ENCODE results near the gene CST3. TPM values are rescaled to one million over a fixed set of nuclear protein-coding genes. Genes with fewer than 3 reads are reported as not detected.

CST3 gene
- total and polyA plus RNA-seq, 2 donors: 231 to 465 TPM

GRCh38 chr20:23588434-23589403 lies 49.0 kb downstream of the CST3 start:
- peaks cover 0 to 20% of the 10 kb centered on the region in 2 donors for H3K4me1 ChIP-seq (ENCODE audit: control insufficient read depth in 2 of 2, insufficient read depth in 2 of 2, low read length in 2 of 2)
- no peaks in the 10 kb centered on the region for H3K36me3 ChIP-seq (ENCODE audit: control insufficient read depth in 2 of 2, insufficient read depth in 2 of 2, low read length in 1 of 2)
- DNase-seq (ENCODE audit: low read depth in 6 of 9, low spot score in 9 of 9): no peak
- WGBS: 91% methylated on average over 10 of the region's 10 CpGs
- peaks cover 0 to 2% of the 10 kb centered on the region in 2 donors for H3K27me3 ChIP-seq (ENCODE audit: control insufficient read depth in 2 of 2, insufficient read depth in 1 of 2, low read length in 1 of 2)
- H3K27ac ChIP-seq (ENCODE audit: low read depth in 1 of 2, low read length in 1 of 2): peak overlapping the region in 1 of 2 donors; percentile 53
- no peak overlapping the region for H3K4me3 ChIP-seq (ENCODE audit: low read length in 2 of 2)
- H3K9me3 ChIP-seq (ENCODE audit: control insufficient read depth in 2 of 2, insufficient read depth in 1 of 2, low read length in 1 of 2): no peaks in the 10 kb centered on the region

GRCh38 chr20:23587631-23588030 lies 50.1 kb downstream of the CST3 start:
- Histone ChIP-seq H3K4me1 (ENCODE audit: control insufficient read depth in 2 of 2, insufficient read depth in 2 of 2, low read length in 2 of 2) (peaks cover 0 to 20% of the 10 kb centered on the region in 2 donors), H3K4me3 (ENCODE audit: low read length in 2 of 2) (no peak overlapping the region), H3K36me3 (ENCODE audit: control insufficient read depth in 2 of 2, insufficient read depth in 2 of 2, low read length in 1 of 2) (no peaks in the 10 kb centered on the region), H3K27ac (ENCODE audit: low read depth in 1 of 2, low read length in 1 of 2) (no peak overlapping the region), H3K27me3 (ENCODE audit: control insufficient read depth in 2 of 2, insufficient read depth in 1 of 2, low read length in 1 of 2) (peaks cover 0 to 2% of the 10 kb centered on the region in 2 donors), H3K9me3 (ENCODE audit: control insufficient read depth in 2 of 2, insufficient read depth in 1 of 2, low read length in 1 of 2) (no peaks in the 10 kb centered on the region)
- no peak for DNase-seq (ENCODE audit: low read depth in 6 of 9, low spot score in 9 of 9)
- 91% methylated on average over 7 of the region's 7 CpGs for WGBS

GRCh38 chr20:23586735-23587525 lies 50.8 kb downstream of the CST3 start:
- H3K4me1 ChIP-seq (ENCODE audit: control insufficient read depth in 2 of 2, insufficient read depth in 2 of 2, low read length in 2 of 2): peaks cover 0 to 20% of the 10 kb centered on the region in 2 donors
- H3K9me3 ChIP-seq (ENCODE audit: control insufficient read depth in 2 of 2, insufficient read depth in 1 of 2, low read length in 1 of 2): no peaks in the 10 kb centered on the region
- 89% methylated on average over 13 of the region's 13 CpGs for WGBS
- no peak overlapping the region for H3K4me3 ChIP-seq (ENCODE audit: low read length in 2 of 2)
- no peaks in the 10 kb centered on the region for H3K36me3 ChIP-seq (ENCODE audit: control insufficient read depth in 2 of 2, insufficient read depth in 2 of 2, low read length in 1 of 2)
- DNase-seq (ENCODE audit: low read depth in 6 of 9, low spot score in 9 of 9): no peak
- no peak overlapping the region for H3K27ac ChIP-seq (ENCODE audit: low read depth in 1 of 2, low read length in 1 of 2)
- H3K27me3 ChIP-seq (ENCODE audit: control insufficient read depth in 2 of 2, insufficient read depth in 1 of 2, low read length in 1 of 2): peaks cover 0 to 2% of the 10 kb centered on the region in 2 donors

- Histone ChIP-seq H3K27me3 (ENCODE audit: control insufficient read depth in 2 of 2, insufficient read depth in 1 of 2, low read length in 1 of 2) (peaks cover 0 to 2% of the 10 kb centered on the region in 2 donors), H3K9me3 (ENCODE audit: control insufficient read depth in 2 of 2, insufficient read depth in 1 of 2, low read length in 1 of 2) (no peaks in the 10 kb centered on the region), H3K4me3 (ENCODE audit: low read length in 2 of 2) (no peak overlapping the region), H3K36me3 (ENCODE audit: control insufficient read depth in 2 of 2, insufficient read depth in 2 of 2, low read length in 1 of 2) (no peaks in the 10 kb centered on the region), H3K4me1 (ENCODE audit: control insufficient read depth in 2 of 2, insufficient read depth in 2 of 2, low read length in 2 of 2) (peaks cover 0 to 20% of the 10 kb centered on the region in 2 donors), H3K27ac (ENCODE audit: low read depth in 1 of 2, low read length in 1 of 2) (no peak overlapping the region)
- WGBS: 88% methylated on average over 5 of the region's 5 CpGs
- no peak for DNase-seq (ENCODE audit: low read depth in 6 of 9, low spot score in 9 of 9)
These were observed 51.7 kb downstream of the CST3 start for GRCh38 chr20:23585808-23586734.

- H3K4me1 ChIP-seq (ENCODE audit: control insufficient read depth in 2 of 2, insufficient read depth in 2 of 2, low read length in 2 of 2): peaks cover 0 to 20% of the 10 kb centered on the region in 2 donors
- peaks cover 0 to 2% of the 10 kb centered on the region in 2 donors for H3K27me3 ChIP-seq (ENCODE audit: control insufficient read depth in 2 of 2, insufficient read depth in 1 of 2, low read length in 1 of 2)
- H3K4me3 ChIP-seq (ENCODE audit: low read length in 2 of 2): no peak overlapping the region
- H3K27ac ChIP-seq (ENCODE audit: low read depth in 1 of 2, low read length in 1 of 2): no peak overlapping the region
- H3K36me3 ChIP-seq (ENCODE audit: control insufficient read depth in 2 of 2, insufficient read depth in 2 of 2, low read length in 1 of 2): no peaks in the 10 kb centered on the region
- no peak for DNase-seq (ENCODE audit: low read depth in 6 of 9, low spot score in 9 of 9)
- 84% methylated on average over 5 of the region's 5 CpGs for WGBS
- H3K9me3 ChIP-seq (ENCODE audit: control insufficient read depth in 2 of 2, insufficient read depth in 1 of 2, low read length in 1 of 2): no peaks in the 10 kb centered on the region
These were observed 52.3 kb downstream of the CST3 start for GRCh38 chr20:23585449-23585807.

- H3K27ac ChIP-seq (ENCODE audit: low read depth in 1 of 2, low read length in 1 of 2): no peak overlapping the region
- WGBS: 72% methylated on average over 5 of the region's 5 CpGs
- no peak overlapping the region for H3K4me3 ChIP-seq (ENCODE audit: low read length in 2 of 2)
- H3K9me3 ChIP-seq (ENCODE audit: control insufficient read depth in 2 of 2, insufficient read depth in 1 of 2, low read length in 1 of 2): no peaks in the 10 kb centered on the region
- DNase-seq (ENCODE audit: low read depth in 6 of 9, low spot score in 9 of 9): no peak
- H3K27me3 ChIP-seq (ENCODE audit: control insufficient read depth in 2 of 2, insufficient read depth in 1 of 2, low read length in 1 of 2): peaks cover 0 to 2% of the 10 kb centered on the region in 2 donors
- H3K4me1 ChIP-seq (ENCODE audit: control insufficient read depth in 2 of 2, insufficient read depth in 2 of 2, low read length in 2 of 2): peaks cover 0 to 20% of the 10 kb centered on the region in 2 donors
- no peaks in the 10 kb centered on the region for H3K36me3 ChIP-seq (ENCODE audit: control insufficient read depth in 2 of 2, insufficient read depth in 2 of 2, low read length in 1 of 2)
These were observed 53.1 kb downstream of the CST3 start for GRCh38 chr20:23584434-23585199.
